ENCODE measurements around the gene DTX3.

The DTX3 gene

DNA sequence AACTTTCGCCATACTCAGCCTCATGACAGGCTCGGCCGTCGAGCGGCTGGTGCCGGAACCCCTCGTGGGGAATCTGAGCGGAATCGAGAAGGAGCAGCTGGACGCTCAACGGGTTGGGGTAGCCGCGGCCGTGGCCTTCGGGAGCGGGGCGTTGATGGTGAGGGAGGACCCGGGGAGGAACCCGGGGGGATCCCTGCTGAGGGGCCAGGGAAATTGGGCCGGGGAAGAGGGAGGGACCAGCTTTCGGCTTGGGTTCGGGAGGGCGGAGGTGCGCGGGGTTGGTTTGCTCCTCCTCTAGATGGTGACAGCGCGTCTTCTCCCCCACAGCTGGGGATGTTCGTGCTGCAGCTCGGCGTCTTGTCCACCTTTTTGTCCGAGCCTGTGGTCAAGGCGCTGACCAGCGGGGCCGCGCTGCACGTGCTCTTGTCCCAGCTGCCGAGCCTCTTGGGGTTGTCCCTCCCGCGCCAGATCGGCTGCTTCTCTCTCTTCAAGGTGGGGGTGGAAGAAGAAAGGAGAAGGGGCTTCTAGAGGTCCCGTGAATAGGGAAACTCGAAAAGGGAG is 16.4 kb downstream of the DTX3 start:
- DNase-seq = no peak

DNA sequence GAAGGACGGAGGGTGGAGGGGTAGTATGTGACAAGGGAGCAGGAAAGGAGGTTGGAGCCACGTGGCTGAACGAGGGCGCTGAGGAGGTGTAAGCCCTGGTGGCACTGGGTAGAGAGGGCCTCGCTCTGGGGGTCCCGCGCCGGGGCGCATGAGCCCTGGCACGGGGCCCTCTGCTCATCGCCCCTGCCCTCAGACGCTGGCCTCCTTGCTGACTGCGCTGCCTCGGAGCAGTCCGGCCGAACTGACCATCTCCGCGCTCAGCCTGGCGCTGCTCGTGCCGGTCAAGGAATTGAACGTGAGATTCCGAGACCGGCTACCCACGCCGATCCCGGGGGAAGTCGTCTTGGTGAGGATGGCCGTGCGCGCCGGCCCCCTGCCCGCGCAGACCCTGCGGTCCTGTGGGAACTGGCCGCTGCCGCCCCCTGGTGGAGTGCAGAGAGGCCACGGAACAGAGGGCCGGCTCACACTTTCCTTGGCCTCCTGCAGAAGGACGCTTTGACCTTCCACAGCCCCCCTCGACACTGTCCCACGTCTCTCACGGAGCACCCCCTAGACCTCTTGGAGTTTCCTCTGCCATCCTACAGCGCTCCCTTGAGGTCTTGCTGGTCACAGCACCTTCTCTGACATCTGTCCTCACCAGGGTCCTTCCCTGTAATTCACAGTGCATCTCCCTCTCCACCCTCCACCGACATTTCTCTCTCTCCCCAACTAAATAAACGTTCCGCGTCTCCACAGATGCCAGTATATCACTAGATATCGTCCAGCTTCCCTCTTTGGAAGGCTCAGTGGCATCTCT is 17.1 kb downstream of the DTX3 start:
- peak; percentile 56 for DNase-seq

DNA sequence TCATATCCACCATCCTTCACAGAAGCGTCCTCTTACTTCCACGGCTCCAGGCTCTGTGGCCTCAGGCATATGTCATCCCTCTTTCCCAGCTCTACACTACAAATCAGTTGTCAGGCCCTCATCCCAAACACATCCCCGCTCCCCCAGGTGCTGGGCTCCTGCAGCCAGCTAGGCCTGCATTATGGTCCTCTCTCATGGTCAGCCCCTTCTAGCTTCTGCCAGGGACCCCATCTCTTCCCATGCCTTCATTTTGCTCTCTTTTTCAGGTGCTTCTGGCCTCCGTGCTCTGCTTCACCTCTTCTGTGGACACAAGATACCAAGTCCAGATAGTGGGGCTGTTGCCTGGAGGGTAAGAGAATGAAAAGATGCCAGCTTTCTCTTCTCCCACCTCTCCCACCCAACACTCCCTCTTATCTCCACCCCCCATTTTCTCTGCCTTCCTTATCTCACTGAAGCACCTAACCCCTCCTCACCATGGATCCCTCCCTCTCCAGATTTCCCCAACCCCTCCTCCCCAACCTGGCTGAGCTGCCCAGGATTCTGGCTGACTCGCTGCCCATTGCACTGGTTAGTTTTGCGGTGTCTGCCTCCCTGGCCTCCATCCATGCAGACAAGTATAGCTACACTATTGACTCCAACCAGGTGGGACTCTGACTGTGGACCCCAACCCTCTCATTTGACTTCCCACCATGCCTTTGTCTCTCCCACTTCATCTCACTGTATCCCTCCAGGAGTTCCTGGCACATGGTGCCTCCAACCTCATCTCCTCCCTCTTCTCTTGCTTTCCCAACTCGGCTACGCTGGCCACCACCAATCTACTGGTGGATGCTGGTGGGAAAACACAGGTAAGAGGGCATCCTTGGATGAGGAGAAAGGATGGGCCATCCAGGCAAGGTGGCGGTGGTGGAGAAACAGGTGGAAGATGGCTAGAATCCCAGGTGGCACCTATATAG is 17.9 kb downstream of the DTX3 start:
- DNase-seq = no peak

DNA sequence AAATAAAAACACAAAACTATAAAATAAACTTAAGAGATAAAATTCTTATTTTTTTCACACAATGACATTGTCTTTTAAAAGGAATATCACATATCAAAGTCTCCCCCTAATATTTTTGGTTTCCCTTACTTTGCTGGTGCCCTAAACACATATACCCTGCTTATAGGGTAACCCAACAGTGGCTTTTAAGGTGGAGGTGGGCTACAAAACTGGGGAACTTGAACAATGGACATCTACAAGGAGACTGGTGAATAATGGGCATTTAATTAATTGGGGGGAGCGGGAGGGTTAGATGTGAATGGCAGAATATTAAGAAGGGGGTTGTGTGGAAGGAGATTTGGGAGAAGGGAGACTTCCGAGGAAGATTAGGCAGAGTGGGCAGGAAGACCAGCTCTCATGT is 18.8 kb downstream of the DTX3 start:
- DNase-seq = no peak

DNA sequence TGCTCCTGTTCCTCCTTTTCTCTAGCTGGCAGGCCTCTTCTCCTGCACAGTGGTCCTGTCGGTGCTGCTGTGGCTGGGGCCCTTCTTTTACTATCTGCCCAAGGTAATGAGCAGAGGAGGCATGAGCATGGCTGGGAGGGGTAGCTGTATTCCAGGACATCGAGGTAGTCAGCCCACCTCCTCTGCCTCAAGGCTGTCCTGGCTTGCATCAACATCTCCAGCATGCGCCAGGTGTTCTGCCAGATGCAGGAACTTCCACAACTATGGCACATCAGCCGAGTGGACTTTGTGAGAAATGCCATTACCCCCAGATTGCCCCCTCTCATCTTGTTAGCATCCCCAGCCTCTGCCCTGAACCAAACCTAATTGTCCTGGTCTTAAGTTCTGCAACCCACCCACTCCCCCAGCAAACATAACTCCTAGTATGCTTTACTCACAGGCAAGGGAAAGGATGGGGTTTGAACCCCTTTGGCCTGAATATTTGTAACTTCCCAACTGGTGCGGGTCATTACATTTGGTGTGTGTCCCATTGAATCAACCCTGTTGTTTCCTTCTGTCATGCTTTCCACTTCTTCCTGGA is 19.3 kb downstream of the DTX3 start:
- no peak for DNase-seq

- DNase-seq = no peak
Measured at GRCh38 chr12:57624441-57625220, 20.0 kb downstream of the DTX3 start.

DNA sequence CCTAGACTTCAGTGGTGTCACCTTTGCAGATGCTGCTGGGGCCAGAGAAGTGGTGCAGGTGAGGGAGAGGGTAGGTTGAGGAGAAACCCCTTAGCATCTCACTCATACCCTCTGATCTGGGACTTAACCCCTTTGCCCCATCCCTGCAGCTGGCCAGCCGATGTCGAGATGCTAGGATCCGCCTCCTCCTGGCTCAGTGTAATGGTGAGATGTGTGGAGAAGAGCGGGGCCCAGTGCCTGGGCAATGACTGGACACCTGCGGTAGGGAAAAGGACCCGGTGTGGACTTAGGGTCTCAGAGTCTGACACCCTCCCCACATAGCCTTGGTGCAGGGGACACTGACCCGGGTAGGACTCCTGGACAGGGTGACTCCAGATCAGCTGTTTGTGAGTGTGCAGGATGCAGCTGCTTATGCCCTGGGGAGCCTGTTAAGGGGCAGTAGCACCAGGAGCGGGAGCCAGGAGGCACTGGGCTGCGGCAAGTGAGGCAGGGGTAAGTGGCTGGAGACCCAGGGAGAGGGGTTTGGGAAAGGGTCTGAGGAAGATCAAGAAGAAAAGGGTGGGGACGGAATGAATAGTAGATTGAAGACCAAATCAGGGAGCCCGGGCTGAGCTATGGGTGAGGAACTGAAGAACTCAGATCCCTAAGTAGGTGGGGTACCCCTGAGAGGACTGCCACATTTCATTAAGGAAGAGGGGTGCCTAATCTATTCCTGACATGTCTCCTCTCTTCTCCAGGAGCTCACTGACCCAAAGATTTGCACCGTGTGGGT is 20.8 kb downstream of the DTX3 start:
- no peak for DNase-seq

- no peak for DNase-seq
Measured at GRCh38 chr12:57626111-57626920, 21.7 kb downstream of the DTX3 start.

DNA sequence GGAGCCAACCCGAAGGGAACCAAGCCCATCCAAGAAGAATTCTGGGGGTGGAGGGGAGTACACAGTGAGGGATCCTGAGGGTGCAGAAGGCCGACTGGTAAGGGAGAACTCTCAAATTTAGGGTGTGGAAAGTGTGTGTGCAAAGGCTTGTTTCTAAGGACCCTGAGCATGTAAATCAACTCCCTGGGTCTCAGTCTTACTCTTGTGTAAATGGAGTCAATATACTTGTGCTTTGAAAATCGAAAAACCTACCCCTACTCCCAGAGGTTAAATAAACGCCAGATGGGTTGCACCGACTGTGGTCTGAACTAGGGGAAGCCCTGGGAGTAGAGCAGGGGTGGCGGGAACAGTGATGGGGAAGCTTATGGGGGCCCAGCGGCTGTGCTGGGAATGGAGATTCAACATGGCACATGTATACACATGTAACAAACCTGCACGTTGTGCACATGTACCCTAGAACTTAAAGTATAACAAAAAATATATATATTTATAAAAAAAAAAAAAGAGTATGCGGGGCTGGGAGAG is 22.4 kb downstream of the DTX3 start:
- no peak for DNase-seq

GRCh38 chr12:57627501-57628279 is 23.1 kb downstream of the DTX3 start:
- DNase-seq = no peak

DNA sequence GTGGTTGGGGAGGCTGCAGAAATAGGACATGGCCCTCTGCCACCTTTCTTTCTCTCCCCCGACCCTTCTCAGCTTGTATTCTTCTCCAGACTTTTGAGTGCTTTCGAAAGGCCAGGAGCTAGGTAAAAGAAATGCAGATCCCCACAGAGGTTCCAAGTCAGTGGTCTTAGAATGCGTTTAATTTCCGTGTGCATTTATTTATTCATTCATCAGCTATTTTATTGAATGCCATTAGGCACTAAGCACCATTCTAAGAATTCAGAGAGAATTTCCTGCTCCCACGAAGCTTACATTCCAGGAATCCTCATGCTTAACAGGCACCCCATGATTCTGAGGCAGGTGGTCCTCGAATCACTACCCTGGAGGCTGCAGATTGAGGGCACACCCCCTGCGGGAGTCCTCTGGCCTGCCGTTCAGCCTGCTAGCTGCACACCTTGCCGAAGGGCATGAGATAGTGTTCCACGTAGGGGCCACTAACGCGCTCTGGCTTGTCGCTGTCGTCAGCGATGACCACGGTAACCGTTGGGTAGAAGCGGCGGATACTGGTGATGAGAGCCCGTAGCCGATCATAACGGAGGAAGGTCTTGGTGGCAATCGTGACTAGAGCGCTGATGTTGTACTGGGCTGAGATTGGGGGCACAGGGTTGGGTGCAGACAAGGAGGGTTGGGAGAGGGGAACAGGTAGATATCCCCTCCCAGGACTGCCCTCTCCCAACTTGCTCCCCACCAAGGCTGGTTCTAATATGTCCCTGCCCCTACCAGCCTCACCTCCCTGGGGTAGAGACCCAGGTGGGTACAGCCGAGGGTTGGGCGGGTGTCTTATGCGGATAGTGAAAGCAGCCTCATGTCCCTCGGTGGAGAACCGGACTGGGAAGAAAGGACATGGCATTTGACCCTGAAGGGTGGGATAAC is 23.9 kb downstream of the DTX3 start:
- no peak for DNase-seq

- no peak for DNase-seq
Measured at GRCh38 chr12:57629897-57630471, 25.4 kb downstream of the DTX3 start.

DNA sequence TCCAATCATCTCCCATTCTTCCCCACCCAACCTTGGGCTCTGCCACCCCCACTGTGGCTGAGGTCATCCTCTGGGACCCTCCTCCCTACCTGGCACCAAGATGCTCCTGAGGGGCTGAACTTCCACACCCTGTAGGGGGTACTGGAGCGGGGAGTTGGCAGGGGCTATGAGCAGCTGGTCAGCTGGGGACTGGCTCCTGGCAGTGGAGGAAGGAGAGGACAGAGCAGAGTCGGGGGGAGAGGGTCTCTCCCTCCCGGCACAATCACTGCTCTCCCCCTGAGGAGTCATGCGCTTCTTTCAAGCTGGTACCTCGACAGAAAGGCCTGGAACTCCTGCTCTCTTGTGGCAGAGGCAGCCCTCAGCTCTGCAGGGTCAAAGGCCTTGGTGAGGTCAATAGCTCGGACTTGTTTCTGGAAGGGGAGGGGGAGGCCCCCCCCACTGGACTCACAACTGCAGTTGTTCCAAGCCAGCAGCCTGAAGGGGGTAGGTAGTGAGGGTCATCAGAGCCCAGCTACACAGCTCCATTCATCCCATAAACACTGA is 26.3 kb downstream of the DTX3 start:
- no peak for DNase-seq

- DNase-seq = no peak
Measured at GRCh38 chr12:57631566-57632072, 27.0 kb downstream of the DTX3 start.

DNA sequence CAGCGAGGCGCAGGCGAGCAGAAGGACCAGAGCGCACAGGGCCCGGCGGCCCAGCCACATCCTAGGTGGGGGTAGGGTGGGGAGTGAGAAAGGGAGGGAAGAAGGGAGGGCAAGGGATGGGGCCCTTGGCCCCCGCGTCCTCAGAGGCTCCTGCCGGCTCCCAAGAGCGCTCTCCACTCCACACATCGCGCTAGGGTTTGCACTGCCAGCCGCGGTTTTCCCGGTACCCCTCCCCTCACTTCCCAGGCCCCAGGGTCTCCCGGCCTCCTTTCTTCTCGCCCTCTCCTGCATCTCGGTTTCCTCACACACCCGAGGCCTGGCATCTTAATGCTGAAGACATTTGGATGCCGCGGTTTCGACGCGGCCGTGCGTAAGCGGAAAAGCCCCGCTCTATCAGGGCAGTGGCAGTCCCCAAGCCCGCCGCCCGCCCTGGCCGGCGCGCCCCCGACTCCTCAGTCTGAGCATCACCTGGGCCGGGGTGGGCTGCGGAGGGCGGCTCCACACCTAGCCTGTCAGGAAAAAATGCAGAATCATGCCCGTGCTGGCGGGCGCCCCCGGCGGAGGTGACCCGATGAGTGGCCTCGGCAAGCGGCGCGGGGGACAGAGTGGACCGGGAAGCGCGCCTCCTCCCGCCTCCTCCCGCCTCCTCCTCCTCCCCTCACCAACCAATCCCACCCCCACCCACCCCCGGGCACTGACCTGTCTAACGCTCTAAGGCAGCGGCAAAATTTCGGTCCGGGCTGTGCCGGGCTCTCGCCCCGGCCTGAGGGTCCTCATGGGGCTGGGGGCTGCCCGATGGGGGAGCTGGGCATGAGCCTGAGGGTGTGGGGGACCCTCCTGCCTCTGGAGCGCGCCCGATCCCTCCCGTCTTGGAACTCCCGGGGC is 27.7 kb downstream of the DTX3 start:
- DNase-seq = no peak

Measured in T-helper 9 cell (primary cell).